GM12873 (cell line): ENCODE results near the gene PPP2R2B.

Source experiments
- CTCF ChIP-seq: IDR thresholded peaks from 2 replicates; pipeline ENCODE4 v1.5.1; 2012; ENCODE audit warnings: low read depth, mild to moderate bottlenecking, moderate library complexity, low read length, control low read depth; ENCODE audit not compliant: insufficient read depth; ENCODE audit errors: missing control alignments

The PPP2R2B gene

DNA sequence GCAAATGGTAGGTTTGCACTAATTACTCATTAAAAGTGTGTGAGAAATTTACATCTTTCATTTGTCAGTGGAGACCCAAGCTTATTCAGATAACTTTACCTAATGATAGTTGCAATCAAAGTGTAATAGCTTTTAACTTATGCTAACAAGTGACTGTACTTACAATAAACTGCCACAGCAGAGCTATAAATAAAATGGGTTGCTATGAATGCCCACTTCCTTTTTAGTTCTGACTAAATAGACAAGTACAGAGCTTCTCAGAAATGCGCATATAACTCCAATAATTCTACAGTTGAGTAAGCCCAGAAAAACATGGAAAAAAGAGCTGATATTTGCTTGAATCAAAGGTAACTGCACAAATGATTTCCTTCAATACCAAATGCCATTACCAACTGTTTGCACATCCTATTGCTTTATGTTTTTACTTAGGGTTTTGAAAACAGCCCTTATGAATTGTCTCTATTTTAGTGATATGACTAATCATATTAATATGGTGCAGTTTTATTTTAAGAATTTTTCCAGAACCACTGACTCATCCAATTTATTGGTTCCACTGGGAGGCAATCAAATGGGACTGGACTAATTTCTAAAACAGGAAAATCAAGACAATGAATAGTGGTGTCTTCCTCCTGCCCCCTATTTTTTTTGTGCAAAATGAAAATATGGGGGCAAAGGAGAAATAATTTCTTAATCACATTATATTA, 84.1 kb downstream of the PPP2R2B start:
- no peak for TF ChIP-seq CTCF

GRCh38 chr5:146793709-146794108, 84.8 kb downstream of the PPP2R2B start:
- TF ChIP-seq CTCF, result no peak

DNA sequence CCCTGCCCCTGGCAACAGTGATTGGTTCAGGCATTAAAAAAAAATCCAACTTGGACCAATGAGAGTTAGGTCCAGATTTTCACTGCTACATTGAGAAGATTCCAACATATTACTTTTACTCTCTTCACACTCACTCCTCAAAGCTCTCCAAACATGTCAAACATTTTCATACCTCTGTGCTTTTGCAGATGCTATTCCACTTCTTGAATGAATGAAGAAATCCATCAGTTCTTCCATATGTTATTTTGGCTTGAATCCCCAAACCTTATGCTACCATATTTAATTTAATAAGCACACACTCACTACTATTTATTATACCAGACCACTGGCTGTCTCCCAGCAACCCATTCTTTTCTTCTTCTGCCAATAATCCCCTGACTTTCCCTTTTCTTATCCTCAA, 87.1 kb downstream of the PPP2R2B start:
- TF ChIP-seq CTCF, result no peak

- TF ChIP-seq CTCF, result no peak
Observed at GRCh38 chr5:146789712-146790653, 88.6 kb downstream of the PPP2R2B start.

DNA sequence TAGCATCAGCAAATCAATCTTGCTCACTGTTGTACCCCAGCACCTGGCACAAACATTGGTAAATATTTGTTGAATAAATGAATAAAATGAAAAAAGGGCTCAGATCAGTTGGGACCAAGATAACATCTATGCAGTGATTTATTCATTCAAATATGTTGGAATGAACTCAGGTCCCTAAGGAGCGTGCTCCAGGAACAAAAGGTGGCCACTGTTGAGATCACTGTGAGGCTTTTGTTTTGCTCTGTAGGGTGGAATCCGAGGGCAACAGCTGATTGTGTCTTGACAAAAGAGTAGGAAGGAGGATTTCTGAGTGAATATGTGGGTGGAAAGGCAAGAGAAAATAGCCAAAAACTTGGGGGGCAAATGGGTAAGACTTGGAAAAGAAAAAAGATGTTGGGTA, 89.7 kb downstream of the PPP2R2B start:
- no peak for TF ChIP-seq CTCF

GRCh38 chr5:146785065-146785464, 93.5 kb downstream of the PPP2R2B start:
- no peak for TF ChIP-seq CTCF

- no peak for TF ChIP-seq CTCF
Observed at GRCh38 chr5:146781157-146781556, 97.4 kb downstream of the PPP2R2B start.
